ENCODE measurements around the gene PLD4.
A peak's percentile ranks its signal among the peaks of the same experiment; 100 is the strongest.

GRCh38 chr14:104968541-104969401 lies 44.1 kb downstream of the PLD4 start:
- TF ChIP-seq CTCF (conservative IDR thresholded peaks at IDR 0.05) (0 out of 2 replicates have a peak, but pooled peaks have one; percentile 34), EZH2 (IDR thresholded peaks at IDR 0.05; ENCODE audit: low read depth) (no peak)

Data from PC-9 (cell line).